Adrenal gland (tissue), 12 donors: ENCODE data around the gene TOMM22. TPM values are rescaled to one million over a fixed set of nuclear protein-coding genes. Genes with fewer than 3 reads are reported as not detected.
"Not testable (repeated sequence)": the region's sequence is repeated elsewhere in the genome, so short reads cannot be mapped to it uniquely, and the experiment has no call there.

Experiments
- DNase-seq, 7 donors: peaks; one replicate each; pipeline ENCODE4 v3.0.0-alpha.2; 2019 to 2020
- H3K27ac ChIP-seq, 5 donors: fragments of 200-600 bp; sonication (generic) in 4 of 5; 1 replicate in 3 of 5; 2 replicates in 2 of 5; pipeline versions ENCODE4 v1.5.1 to v1.8.0; 2016 to 2020; ENCODE audit warnings: mild to moderate bottlenecking in 1 of 5
- H3K27me3 ChIP-seq: fragments of 200-600 bp; 2 replicates; pipeline ENCODE4 v1.8.0; 2021
- H3K36me3 ChIP-seq, 2 donors: fragments of 200-600 bp; replicated peaks in 1 of 2; 1 replicate in 1 of 2; 2 replicates in 1 of 2; pipeline versions ENCODE4 v1.5.1 to v1.8.0; 2018 to 2022
- H3K4me1 ChIP-seq, 2 donors: fragments of 200-600 bp; replicated peaks in 1 of 2; 1 replicate in 1 of 2; 2 replicates in 1 of 2; pipeline versions ENCODE4 v1.5.1 to v1.8.0; 2018 to 2021
- H3K4me3 ChIP-seq, 4 donors: fragments of 200-600 bp; sonication (generic) in 3 of 4; one replicate each; pipeline ENCODE4 v1.5.1; 2016 to 2018
- H3K9me3 ChIP-seq, 3 donors: fragments of 200-600 bp; sonication (generic) in 1 of 3; replicated peaks in 1 of 3; 1 replicate in 2 of 3; 2 replicates in 1 of 3; pipeline versions ENCODE4 v1.5.1 to v1.8.0; 2016 to 2021
- CTCF ChIP-seq, 6 experiments: fragments of 450-650 bp in 4 of 6; fragments of 200-600 bp in 2 of 6; sonication (generic) in 1 of 6; IDR thresholded peaks; 1 replicate in 5 of 6; 2 replicates in 1 of 6; pipeline versions ENCODE4 v1.5.1 to v1.8.0; 2016 to 2021; ENCODE audit warnings: antibody characterized with exemption in 6 of 6, mild to moderate bottlenecking in 2 of 6, moderate library complexity in 1 of 6
- POLR2A ChIP-seq, 2 donors: fragments of 450-650 bp; IDR thresholded peaks; one replicate each; pipeline ENCODE4 v1.6.1; 2017; ENCODE audit warnings: antibody characterized with exemption in 2 of 2, mild to moderate bottlenecking in 2 of 2, moderate library complexity in 1 of 2
- WGBS, 4 donors: extraction: QIAGEN DNeasy Blood & Tissue Kit in 2 of 4; methylation state at CpG; one replicate each; pipeline versions ENCODE4 v1.1.5 to v1.1.7; 2013 to 2017; 5-methylcytosine and 5-hydroxymethylcytosine counted together
- intact Hi-C, 2 donors: fragments of 100-400 bp; cut with DNase I; formaldehyde crosslinking; loops; one replicate each; pipeline versions ENCODE4 v1.14.1 to v1.15.0; 2022 to 2023
- polyA plus RNA-seq, 3 donors: library from polyadenylated mRNA; stranded (reverse); fragments of 200-250 nt in 2 of 3; fragments of 350-450 nt in 1 of 3; fragmentation: Illumina TruSeq in 1 of 3; extraction: RNeasy Lipid Tissue Mini Kit (QIAGEN cat#74804) in 1 of 3; gene quantifications; one replicate each; pipeline ENCODE4 v1.2.3, GENCODE V29; 2013 to 2014
- total RNA-seq, 9 donors: library from RNA; depleted of rRNA in 4 of 9; stranded (reverse); fragments of >200 nt in 4 of 9; fragments of 120-200 nt in 1 of 9; fragmentation: NEBNext Ultra II Directional in 1 of 9; extraction: Animal tissue kit (Norgen Biotek cat#: 25700) in 1 of 9; gene quantifications; one replicate each; pipeline versions ENCODE4 v1.1.0 to v1.2.4, GENCODE V29; 2013 to 2023
- donor health status: healthy with polysubstance abuse.
- donor health status: Bipolar disorder and iron deficiency.
- donor health status: DM: yes; HTN: yes; CAD: no.
- donor health status: DM: no; HTN: no; CAD: no.
- donor health status: DM: no; HTN: no; CAD: no.
- donor health status: DM: yes; HTN: yes; CAD: no.

Gene TOMM22
- total and polyA plus RNA-seq, 12 donors, result 16.9 to 86.3 (median 55.3) TPM

GRCh38 chr22:38638728-38639127 is 43.0 kb upstream of the TOMM22 start:
- DNase-seq, result no peak
- Histone ChIP-seq H3K27ac (no peak overlapping the region), H3K9me3 (no peaks in the 10 kb centered on the region), H3K4me3 (no peak overlapping the region), H3K4me1 (no peaks in the 10 kb centered on the region), H3K27me3 (no peaks in the 10 kb centered on the region), H3K36me3 (no peaks in the 10 kb centered on the region)
- 76 to 94% (median 80%) methylated on average over 3 of the region's 3 CpGs for WGBS, 4 donors
- intact Hi-C loops, result no loop called here
- TF ChIP-seq CTCF (IDR thresholded peaks at IDR 0.05), result no peak
- TF ChIP-seq POLR2A (IDR thresholded peaks at IDR 0.05), result no peak

DNA sequence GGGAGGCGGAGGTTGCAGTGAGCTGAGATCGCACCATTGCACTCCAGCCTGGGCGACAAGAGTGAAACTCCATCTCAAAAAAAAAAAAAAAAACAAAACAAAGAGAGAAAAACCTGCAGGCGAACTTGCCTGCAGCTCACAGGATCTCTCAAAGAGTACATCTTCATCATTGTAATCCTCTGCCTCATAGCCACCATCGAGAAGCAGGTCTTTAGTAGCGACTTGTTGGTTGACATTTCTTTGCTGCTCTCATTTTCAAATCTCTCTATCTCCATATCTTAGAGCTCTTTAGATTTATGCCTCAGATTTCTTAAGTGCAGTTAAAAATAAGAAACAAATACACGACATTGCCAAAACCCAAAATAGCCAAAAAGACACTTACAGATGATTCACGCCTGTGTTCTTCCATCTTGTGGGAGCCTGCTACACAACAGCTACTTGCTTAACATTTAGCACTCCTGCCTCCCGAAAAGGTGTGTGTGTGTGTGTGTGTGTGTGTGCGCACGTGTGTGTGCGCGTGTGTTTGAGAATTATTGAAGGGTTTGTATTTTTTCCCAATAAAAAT is 40.2 kb upstream of the TOMM22 start:
- Histone ChIP-seq H3K4me1 (no peaks in the 10 kb centered on the region), H3K9me3 (no peaks in the 10 kb centered on the region), H3K36me3 (no peaks in the 10 kb centered on the region), H3K27me3 (no peaks in the 10 kb centered on the region), H3K4me3 (no peak overlapping the region), H3K27ac (no peak overlapping the region)
- WGBS, 4 donors, result 92 to 97% (median 93%) methylated on average over 12 to 13 of the region's 13 CpGs
- DNase-seq, result no peak
- TF ChIP-seq POLR2A (IDR thresholded peaks at IDR 0.05) (no peak), CTCF (IDR thresholded peaks at IDR 0.05) (no peak)
- intact Hi-C loops, result no loop called here

DNA sequence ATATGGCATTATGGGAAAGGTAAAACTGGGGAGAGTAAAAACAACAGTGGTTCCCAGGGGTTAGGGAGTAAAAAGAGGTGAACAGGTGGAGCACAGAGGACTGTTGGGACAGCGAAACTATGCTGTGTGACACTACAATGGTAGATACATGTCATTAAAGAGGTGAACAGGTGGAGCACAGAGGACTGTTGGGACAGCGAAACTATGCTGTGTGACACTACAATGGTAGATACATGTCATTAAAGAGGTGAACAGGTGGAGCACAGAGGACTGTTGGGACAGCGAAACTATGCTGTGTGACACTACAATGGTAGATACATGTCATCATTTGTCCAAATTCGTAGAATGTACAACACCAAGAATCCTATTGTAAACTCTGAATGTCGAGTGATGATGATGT is 37.5 kb upstream of the TOMM22 start:
- H3K9me3 ChIP-seq, H3K27ac ChIP-seq, intact Hi-C loops, H3K27me3 ChIP-seq, H3K4me1 ChIP-seq, DNase-seq, H3K4me3 ChIP-seq, H3K36me3 ChIP-seq: not testable (repeated sequence)
- WGBS, 4 donors, result 92 to 96% (median 95%) methylated on average over 4 to 5 of the region's 5 CpGs

- Histone ChIP-seq H3K9me3 (no peaks in the 10 kb centered on the region), H3K27me3 (no peaks in the 10 kb centered on the region), H3K36me3 (no peaks in the 10 kb centered on the region), H3K4me3 (no peak overlapping the region), H3K4me1 (no peaks in the 10 kb centered on the region), H3K27ac (no peak overlapping the region)
- TF ChIP-seq CTCF (IDR thresholded peaks at IDR 0.05) (no peak), POLR2A (IDR thresholded peaks at IDR 0.05) (no peak)
- intact Hi-C loops, result no loop called here
- DNase-seq, result no peak
- WGBS, 4 donors, result 93 to 94% (median 94%) methylated on average over 6 of the region's 6 CpGs
Measured at GRCh38 chr22:38645430-38645829, 36.3 kb upstream of the TOMM22 start.

DNA sequence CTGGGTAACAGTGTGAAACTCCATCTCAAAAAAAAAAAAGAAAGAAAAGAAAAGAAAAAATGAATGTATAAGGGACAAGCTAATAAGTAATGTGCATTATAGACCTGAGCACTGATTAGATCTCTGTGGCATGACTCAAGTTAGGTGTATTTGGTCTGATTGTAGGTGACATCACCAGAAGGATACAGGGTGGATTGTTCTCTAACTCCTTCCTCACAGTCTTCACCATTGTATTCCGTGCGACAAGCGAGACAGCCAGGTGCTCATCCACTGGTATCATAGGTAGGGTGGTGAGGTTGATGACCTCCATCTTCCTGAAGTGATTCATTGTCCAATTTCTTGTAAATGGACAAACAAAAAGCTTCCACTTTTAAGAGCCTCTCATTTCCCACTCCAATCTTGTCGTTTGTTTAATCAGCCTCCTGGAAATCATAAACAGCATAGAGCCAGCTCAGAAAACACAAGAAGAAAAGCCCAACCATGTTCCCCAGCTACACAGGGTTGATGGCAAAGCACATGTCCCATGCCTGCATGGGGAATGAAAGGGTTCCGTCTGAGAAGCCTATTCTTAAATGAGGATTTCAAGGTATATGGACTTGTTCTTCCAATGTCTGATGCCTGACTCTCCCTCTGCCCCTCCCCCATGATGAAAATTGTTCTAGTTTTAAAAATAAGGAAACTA is 31.8 kb upstream of the TOMM22 start:
- no peaks in the 10 kb centered on the region for H3K27me3 ChIP-seq
- TF ChIP-seq POLR2A (IDR thresholded peaks at IDR 0.05), result no peak
- TF ChIP-seq CTCF (IDR thresholded peaks at IDR 0.05), result no peak
- intact Hi-C loops, result loop anchor here in 1 of 2 donors (10.0 kb wide), 1 partner anchor 135 kb away; no protein-coding TSS in a partner anchor
- H3K4me3 ChIP-seq, result no peak overlapping the region
- H3K36me3 ChIP-seq, result no peaks in the 10 kb centered on the region
- no peaks in the 10 kb centered on the region for H3K9me3 ChIP-seq
- WGBS, 4 donors, result 78 to 87% (median 83%) methylated on average over 5 of the region's 5 CpGs
- no peak overlapping the region for H3K27ac ChIP-seq
- DNase-seq, result no peak
- H3K4me1 ChIP-seq, result no peaks in the 10 kb centered on the region
